Measurements from ENCODE around the gene ETNK2. TPM values are rescaled to one million over a fixed set of nuclear protein-coding genes. Genes with fewer than 3 reads are reported as not detected.

The ETNK2 gene
- total and polyA plus RNA-seq, 2 of the 8 experiments (the other 6 are each of a cell fraction or from before 2014, with no cell fraction given), result 20.1 to 26.7 TPM

DNA sequence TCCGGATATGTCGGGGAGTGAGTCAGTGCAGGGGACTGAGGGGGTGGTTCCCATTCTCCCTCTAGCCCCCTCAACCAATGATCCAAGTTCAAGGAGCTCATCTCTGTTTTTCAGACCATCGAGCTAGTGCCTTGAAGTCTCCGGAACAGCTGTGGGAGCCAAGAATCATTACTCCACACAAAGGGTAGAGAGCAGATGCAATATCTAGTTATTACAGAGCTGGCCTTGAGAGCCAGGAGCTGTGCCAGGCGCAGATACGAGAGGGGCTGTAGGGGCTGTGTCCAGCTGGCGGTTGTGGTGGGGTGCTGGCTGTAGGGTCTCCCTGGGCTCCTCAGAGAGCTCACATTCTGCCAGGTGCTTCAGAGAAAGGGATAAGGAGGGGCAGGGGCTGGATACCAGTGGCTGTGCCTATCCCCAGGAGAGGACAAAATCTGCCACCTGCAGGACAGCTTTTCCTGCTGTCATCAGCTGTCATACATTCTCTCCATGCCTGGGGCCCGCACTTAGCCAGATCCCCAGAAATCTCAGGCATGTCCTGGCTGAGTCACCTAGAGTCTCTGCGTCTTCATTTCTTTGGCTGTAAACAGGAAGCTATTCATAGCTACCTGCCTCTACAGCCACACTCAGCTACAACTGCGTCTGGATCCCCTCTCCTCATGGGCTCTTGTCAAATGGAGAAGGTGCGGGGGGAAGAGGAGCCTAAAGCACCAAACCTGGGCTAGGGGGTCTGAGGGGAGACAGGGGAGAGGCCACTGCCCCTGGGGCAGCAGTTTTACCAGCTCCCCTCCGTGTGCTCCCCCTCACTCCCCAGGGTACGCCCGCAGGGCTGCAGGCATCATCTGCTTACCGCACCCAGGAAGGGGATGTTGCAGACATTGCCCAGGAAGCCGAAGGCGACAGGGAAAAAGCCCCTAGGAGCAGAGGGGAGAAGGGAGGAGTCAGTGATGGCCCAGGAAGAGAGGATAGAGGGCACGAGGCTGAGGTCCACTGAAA, 46.8 kb upstream of the ETNK2 start (continued):
- TF ChIP-seq, protein P1, sequence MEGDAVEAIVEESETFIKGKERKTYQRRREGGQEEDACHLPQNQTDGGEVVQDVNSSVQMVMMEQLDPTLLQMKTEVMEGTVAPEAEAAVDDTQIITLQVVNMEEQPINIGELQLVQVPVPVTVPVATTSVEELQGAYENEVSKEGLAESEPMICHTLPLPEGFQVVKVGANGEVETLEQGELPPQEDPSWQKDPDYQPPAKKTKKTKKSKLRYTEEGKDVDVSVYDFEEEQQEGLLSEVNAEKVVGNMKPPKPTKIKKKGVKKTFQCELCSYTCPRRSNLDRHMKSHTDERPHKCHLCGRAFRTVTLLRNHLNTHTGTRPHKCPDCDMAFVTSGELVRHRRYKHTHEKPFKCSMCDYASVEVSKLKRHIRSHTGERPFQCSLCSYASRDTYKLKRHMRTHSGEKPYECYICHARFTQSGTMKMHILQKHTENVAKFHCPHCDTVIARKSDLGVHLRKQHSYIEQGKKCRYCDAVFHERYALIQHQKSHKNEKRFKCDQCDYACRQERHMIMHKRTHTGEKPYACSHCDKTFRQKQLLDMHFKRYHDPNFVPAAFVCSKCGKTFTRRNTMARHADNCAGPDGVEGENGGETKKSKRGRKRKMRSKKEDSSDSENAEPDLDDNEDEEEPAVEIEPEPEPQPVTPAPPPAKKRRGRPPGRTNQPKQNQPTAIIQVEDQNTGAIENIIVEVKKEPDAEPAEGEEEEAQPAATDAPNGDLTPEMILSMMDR (IDR thresholded peaks at IDR 0.05; ENCODE audit: control extremely low read depth in 1 of 3, insufficient read depth in 1 of 3, low read depth in 1 of 3, low read length in 3 of 3), result peak in 1 of 3 experiments; percentile 4; a peak in 2 of 4 replicates
- TF ChIP-seq RAD21 (IDR thresholded peaks at IDR 0.05 in 1 of 2, conservative IDR thresholded peaks at IDR 0.05 in 1 of 2; ENCODE audit: low read depth in 2 of 2, low read length in 2 of 2) (peak; percentile 16 to 29; a peak in 2 of 4 replicates), SIRT6 (IDR thresholded peaks at IDR 0.05; ENCODE audit: low read length) (no peak), JUN (IDR thresholded peaks at IDR 0.05; ENCODE audit: low read depth, low read length) (no peak), JUND (IDR thresholded peaks at IDR 0.05; ENCODE audit: low read length) (0 out of 2 replicates have a peak, but pooled peaks have one; percentile 4), BRCA1 (IDR thresholded peaks at IDR 0.05; ENCODE audit: low read depth, low read length) (no peak), RXRA (IDR thresholded peaks at IDR 0.05; ENCODE audit: insufficient read depth, low read depth, low read length) (no peak), BACH1 (IDR thresholded peaks at IDR 0.05; ENCODE audit: low read length) (no peak), SAP30 (IDR thresholded peaks at IDR 0.05; ENCODE audit: insufficient read depth, insufficient replicate concordance, low read length) (no peak), POLR2AphosphoS5 (IDR thresholded peaks at IDR 0.05; ENCODE audit: low read depth, low read length) (no peak), ZNF274 (IDR thresholded peaks at IDR 0.05; ENCODE audit: borderline replicate concordance, extremely low read depth, low read length) (no peak), SIN3A (conservative IDR thresholded peaks at IDR 0.05 in 1 of 2, IDR thresholded peaks at IDR 0.05 in 1 of 2; ENCODE audit: low read depth in 1 of 2, low read length in 2 of 2) (0 out of 4 replicates have a peak, but pooled peaks of 1 of the 2 experiments have one; percentile 34)
- TF ChIP-seq, protein P2, sequence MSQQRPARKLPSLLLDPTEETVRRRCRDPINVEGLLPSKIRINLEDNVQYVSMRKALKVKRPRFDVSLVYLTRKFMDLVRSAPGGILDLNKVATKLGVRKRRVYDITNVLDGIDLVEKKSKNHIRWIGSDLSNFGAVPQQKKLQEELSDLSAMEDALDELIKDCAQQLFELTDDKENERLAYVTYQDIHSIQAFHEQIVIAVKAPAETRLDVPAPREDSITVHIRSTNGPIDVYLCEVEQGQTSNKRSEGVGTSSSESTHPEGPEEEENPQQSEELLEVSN (IDR thresholded peaks at IDR 0.05), result no peak
